ENCODE results near the gene SLC30A2.
"Not testable (repeated sequence)": the region's sequence is repeated elsewhere in the genome, so short reads cannot be mapped to it uniquely, and the experiment has no call there.

Gene SLC30A2

GRCh38 chr1:26045722-26046245 lies at the start of gene SLC30A2:
TSS of gene SLC30A2 (minus strand) at chr1:26046118. CDS start at chr1:26045896, 222 bp downstream.
- DNase-seq (ENCODE audit: low spot score), result no peak

GRCh38 chr1:26094677-26095383 lies 48.9 kb upstream of the SLC30A2 start:
- DNase-seq (ENCODE audit: low spot score), result peak; percentile 45

GRCh38 chr1:26094076-26094669 lies 48.3 kb upstream of the SLC30A2 start:
- DNase-seq (ENCODE audit: low spot score), result no peak

GRCh38 chr1:26093569-26093968 lies 47.7 kb upstream of the SLC30A2 start:
- DNase-seq (ENCODE audit: low spot score), result not testable (repeated sequence)

GRCh38 chr1:26092422-26092821 lies 46.5 kb upstream of the SLC30A2 start:
- DNase-seq (ENCODE audit: low spot score), result no peak

- DNase-seq (ENCODE audit: low spot score), result no peak
Measured at GRCh38 chr1:26090893-26091292, 45.0 kb upstream of the SLC30A2 start.

GRCh38 chr1:26089125-26089524 lies 43.2 kb upstream of the SLC30A2 start:
- no peak for DNase-seq (ENCODE audit: low spot score)

- no peak for DNase-seq (ENCODE audit: low spot score)
Measured at GRCh38 chr1:26084844-26085243, 38.9 kb upstream of the SLC30A2 start.

GRCh38 chr1:26084091-26084561 lies 38.2 kb upstream of the SLC30A2 start:
- DNase-seq (ENCODE audit: low spot score), result no peak

- DNase-seq (ENCODE audit: low spot score), result peak; percentile 35
Measured at GRCh38 chr1:26083208-26083607, 37.3 kb upstream of the SLC30A2 start.

GRCh38 chr1:26082020-26082350 lies 36.1 kb upstream of the SLC30A2 start:
- DNase-seq (ENCODE audit: low spot score), result no peak

- DNase-seq (ENCODE audit: low spot score), result no peak
Measured at GRCh38 chr1:26081267-26082019, 35.5 kb upstream of the SLC30A2 start.

GRCh38 chr1:26079960-26080814 lies 34.3 kb upstream of the SLC30A2 start:
- DNase-seq (ENCODE audit: low spot score), result no peak

- DNase-seq (ENCODE audit: low spot score), result no peak
Measured at GRCh38 chr1:26079178-26079563, 33.3 kb upstream of the SLC30A2 start.

- no peak for DNase-seq (ENCODE audit: low spot score)
Measured at GRCh38 chr1:26078286-26079177, 32.6 kb upstream of the SLC30A2 start.

GRCh38 chr1:26077524-26077923 lies 31.6 kb upstream of the SLC30A2 start:
- no peak for DNase-seq (ENCODE audit: low spot score)

- no peak for DNase-seq (ENCODE audit: low spot score)
Measured at GRCh38 chr1:26075421-26076144, 29.7 kb upstream of the SLC30A2 start.

- no peak for DNase-seq (ENCODE audit: low spot score)
Measured at GRCh38 chr1:26072305-26072704, 26.4 kb upstream of the SLC30A2 start.

- DNase-seq (ENCODE audit: low spot score), result no peak
Measured at GRCh38 chr1:26070963-26071342, 25.0 kb upstream of the SLC30A2 start.

GRCh38 chr1:26070296-26070962 lies 24.5 kb upstream of the SLC30A2 start:
- DNase-seq (ENCODE audit: low spot score), result no peak

All from GM03348 (cell line).